ENCODE measurements around the gene PITPNM3.

DNA sequence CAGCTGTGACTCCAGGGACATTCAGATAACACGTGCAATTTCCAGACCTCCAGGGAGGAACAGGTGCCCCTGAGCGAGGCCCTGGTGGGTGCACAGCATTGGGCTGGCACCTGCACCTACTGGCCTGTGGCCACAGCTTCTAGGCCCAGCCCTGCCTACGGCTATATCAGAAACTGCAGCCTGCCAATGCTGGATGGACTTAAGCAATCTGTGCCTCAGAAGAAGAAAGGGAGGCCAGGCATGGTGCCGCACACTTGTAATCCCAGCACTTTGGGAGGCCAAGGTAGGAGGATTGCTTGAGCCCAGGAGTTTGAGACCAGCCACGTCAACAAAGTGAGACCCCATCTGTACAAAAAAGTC lies 12.4 kb downstream of the PITPNM3 start:
- TF ChIP-seq CTCF (IDR thresholded peaks at IDR 0.05), result no peak
- no peak for TF ChIP-seq POLR2A (IDR thresholded peaks at IDR 0.05)
